GM23338 (cell line): ENCODE results near the gene HEATR1. TPM values are rescaled to one million over a fixed set of nuclear protein-coding genes. Genes with fewer than 3 reads are reported as not detected.

Source experiments
- ATAC-seq: fragments of 200-7000 bp; cut with Tn5 transposase; 3 replicates; pipeline ENCODE4 v1.9.1; 2020
- DNase-seq: peaks from one replicate; pipeline ENCODE4 v3.0.0-alpha.2; 2015; ENCODE audit warnings: low spot score
- H2AFZ ChIP-seq: fragments of 200-600 bp; sonication (generic); 2 replicates; pipeline ENCODE4 v1.8.0; 2016; ENCODE audit warnings: antibody characterized with exemption, mild to moderate bottlenecking, moderate library complexity
- H3F3A ChIP-seq: fragments of 200-600 bp; sonication (generic); replicated peaks from 2 replicates; pipeline ENCODE4 v1.8.0; 2017; ENCODE audit warnings: antibody characterized with exemption, mixed run types, low read depth
- H3K27ac ChIP-seq: fragments of 200-600 bp; sonication (generic); 2 replicates; pipeline ENCODE4 v1.6.1; 2016; ENCODE audit warnings: low read depth
- H3K27me3 ChIP-seq: fragments of 200-600 bp; sonication (generic); 2 replicates; pipeline ENCODE4 v1.8.0; 2016; ENCODE audit warnings: mild to moderate bottlenecking, mixed run types, moderate library complexity; ENCODE audit not compliant: insufficient read depth
- H3K36me3 ChIP-seq: fragments of 200-600 bp; sonication (generic); 2 replicates; pipeline ENCODE4 v1.8.0; 2016; ENCODE audit warnings: mild to moderate bottlenecking; ENCODE audit not compliant: insufficient read depth
- H3K4me1 ChIP-seq: fragments of 200-600 bp; sonication (generic); 2 replicates; pipeline ENCODE4 v1.8.0; 2016; ENCODE audit warnings: mild to moderate bottlenecking, moderate library complexity; ENCODE audit not compliant: insufficient read depth
- H3K4me2 ChIP-seq: fragments of 200-600 bp; sonication (generic); 2 replicates; pipeline ENCODE4 v1.7.1; 2017; ENCODE audit warnings: mixed run types
- H3K4me3 ChIP-seq: fragments of 200-600 bp; sonication (generic); 2 replicates; pipeline ENCODE4 v1.6.1; 2016; ENCODE audit warnings: mixed run types
- H3K79me2 ChIP-seq: fragments of 200-600 bp; sonication (generic); replicated peaks from 2 replicates; pipeline ENCODE4 v1.8.0; 2017; ENCODE audit warnings: mild to moderate bottlenecking; ENCODE audit not compliant: insufficient read depth
- H3K9me2 ChIP-seq: fragments of 200-600 bp; sonication (generic); 2 replicates; pipeline ENCODE4 v1.8.0; 2017; ENCODE audit not compliant: insufficient read depth
- H4K20me1 ChIP-seq: fragments of 200-600 bp; sonication (generic); replicated peaks from 2 replicates; pipeline ENCODE4 v1.8.0; 2017; ENCODE audit warnings: mild to moderate bottlenecking; ENCODE audit not compliant: insufficient read depth
- H3K27ac Mint-ChIP-seq: 2 replicates; pipeline ENCODE4 v1.8.0; 2020; ENCODE audit warnings: inconsistent platforms, mild to moderate bottlenecking, moderate library complexity, mixed read lengths
- H3K27me3 Mint-ChIP-seq: 3 replicates; pipeline ENCODE4 v1.8.0; 2022; ENCODE audit warnings: low read depth, mild to moderate bottlenecking, moderate library complexity, mixed read lengths, inconsistent platforms; ENCODE audit not compliant: insufficient read depth, poor library complexity
- H3K36me3 Mint-ChIP-seq: 3 replicates; pipeline ENCODE4 v1.8.0; 2021; ENCODE audit warnings: low read depth, mild to moderate bottlenecking, inconsistent platforms, moderate library complexity, mixed read lengths
- H3K4me1 Mint-ChIP-seq: 3 replicates; pipeline ENCODE4 v1.8.0; 2020; ENCODE audit warnings: mild to moderate bottlenecking, inconsistent platforms, mixed read lengths
- H3K4me3 Mint-ChIP-seq: 3 replicates; pipeline ENCODE4 v1.8.0; 2021; ENCODE audit warnings: moderate library complexity, mild to moderate bottlenecking, inconsistent platforms, mixed read lengths
- H3K9me3 Mint-ChIP-seq: 3 replicates; pipeline ENCODE4 v1.8.0; 2020; ENCODE audit warnings: moderate library complexity, mild to moderate bottlenecking, inconsistent platforms, mixed read lengths
- CREB1 ChIP-seq: fragments of 250-450 bp; sonication (Bioruptor Pico); IDR thresholded peaks from 2 replicates; pipeline ENCODE4 v1.5.0; 2020; ENCODE audit warnings: low read depth, mild to moderate bottlenecking, moderate library complexity
- CTCF ChIP-seq, 2 experiments: fragments of 200-600 bp in 1 of 2; sonication (generic) in 1 of 2; conservative IDR thresholded peaks; 2 replicates each; pipeline versions ENCODE4 v1.5.1 to v1.6.1; 2016 to 2017; ENCODE audit warnings: antibody characterized with exemption in 2 of 2, low read depth in 2 of 2, mild to moderate bottlenecking in 2 of 2, moderate library complexity in 1 of 2
- EZH2 ChIP-seq: fragments of 200-600 bp; sonication (generic); IDR thresholded peaks from one replicate; pipeline ENCODE4 v1.8.0; 2017; ENCODE audit warnings: antibody characterized with exemption, mild to moderate bottlenecking, low read depth; ENCODE audit not compliant: unreplicated experiment
- JUNB ChIP-seq: IDR thresholded peaks from one replicate; pipeline ENCODE4 v1.6.1; 2016; ENCODE audit warnings: antibody characterized with exemption; ENCODE audit not compliant: unreplicated experiment
- NANOG ChIP-seq: IDR thresholded peaks from 2 replicates; pipeline ENCODE4 v1.6.1; 2016; ENCODE audit warnings: antibody characterized with exemption, borderline replicate concordance
- POLR2AphosphoS5 ChIP-seq: IDR thresholded peaks from 2 replicates; pipeline ENCODE4 v1.6.1; 2016; ENCODE audit warnings: antibody characterized with exemption, low read depth
- REST ChIP-seq: IDR thresholded peaks from one replicate; pipeline ENCODE4 v1.6.1; 2018; ENCODE audit warnings: antibody characterized with exemption; ENCODE audit not compliant: unreplicated experiment
- STAT1 ChIP-seq: IDR thresholded peaks from one replicate; pipeline ENCODE4 v1.6.1; 2016; ENCODE audit warnings: antibody characterized with exemption; ENCODE audit not compliant: unreplicated experiment
- ZNF331 ChIP-seq: fragments of 250-450 bp; sonication (Bioruptor Pico); IDR thresholded peaks from 2 replicates; pipeline ENCODE4 v1.5.0; 2020; ENCODE audit warnings: low read depth, mild to moderate bottlenecking, moderate library complexity
- polyA plus RNA-seq: library from polyadenylated mRNA; unstranded; fragments of >200 nt; fragmentation: Nextera tagmentation; extraction: Ambion mirVana; gene quantifications from 2 replicates; pipeline ENCODE4 v1.2.1, GENCODE V29; 2016
- total RNA-seq: library from RNA; depleted of rRNA; stranded (reverse); fragments of >200 nt; shearing (Covaris generic); gene quantifications from 2 replicates; pipeline ENCODE4 v1.2.3, GENCODE V29; 2014

The HEATR1 gene
- total and polyA plus RNA-seq, 2 experiments from 2014 or later: 17.2 to 81.1 TPM

- TF ChIP-seq REST (no peak), CREB1 (no peak), CTCF (conservative IDR thresholded peaks at IDR 0.05; ENCODE audit: low read depth in 2 of 2) (no peak), NANOG (no peak), STAT1 (no peak), ZNF331 (no peak)
Measured at GRCh38 chr1:236618507-236618906, 14.2 kb upstream of the HEATR1 start (continued).

- Histone ChIP-seq H3K9me2 (no peaks in the 10 kb centered on the region), H3K79me2 (no peaks in the 10 kb centered on the region), H2AFZ (no peak overlapping the region; the same call in 1 of the 2 replicates), H3K27me3 (no peaks in the 10 kb centered on the region), H4K20me1 (no peaks in the 10 kb centered on the region), H3K4me1 (no peaks in the 10 kb centered on the region), H3K36me3 (no peaks in the 10 kb centered on the region), H3K4me2 (no peak overlapping the region), H3K27ac (no peak overlapping the region), H3K4me3 (no peak overlapping the region), H3F3A (no peaks in the 10 kb centered on the region)
- Mint-ChIP-seq H3K4me1 (no peaks in the 10 kb centered on the region), H3K36me3 (no peaks in the 10 kb centered on the region), H3K27me3 (peaks cover 1% of the 10 kb centered on the region), H3K27ac (no peak overlapping the region), H3K4me3 (no peak overlapping the region), H3K9me3 (no peaks in the 10 kb centered on the region)
- DNase-seq: no peak
- no peak for ATAC-seq
- TF ChIP-seq NANOG (no peak), EZH2 (no peak), JUNB (no peak), POLR2AphosphoS5 (no peak), REST (no peak)
Measured at GRCh38 chr1:236615399-236616148, 11.3 kb upstream of the HEATR1 start.
